ENCODE results near the gene ZNF423.
A peak's percentile ranks its signal among the peaks of the same experiment; 100 is the strongest.

The ZNF423 gene

DNA sequence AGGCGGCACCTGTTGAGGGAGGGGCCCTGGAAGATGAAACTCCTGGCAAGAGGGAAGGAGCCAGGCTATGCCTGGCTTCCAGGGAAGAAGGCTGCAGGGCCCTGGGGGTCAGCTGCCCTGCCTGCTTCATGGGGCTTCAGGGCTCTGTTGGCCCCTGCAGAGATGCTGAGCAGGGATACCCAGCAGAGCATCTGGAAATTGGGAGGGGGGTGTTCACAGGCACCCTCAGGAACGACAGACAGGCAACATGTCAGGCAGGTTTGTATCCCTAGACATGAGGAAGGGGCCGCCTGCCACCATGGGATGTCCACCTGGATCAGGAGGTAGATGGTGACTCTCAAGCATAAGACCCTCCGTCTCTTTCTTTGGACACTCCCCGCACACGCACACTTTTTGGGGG, 13.8 kb upstream of the ZNF423 start:
- no peak for DNase-seq

DNA sequence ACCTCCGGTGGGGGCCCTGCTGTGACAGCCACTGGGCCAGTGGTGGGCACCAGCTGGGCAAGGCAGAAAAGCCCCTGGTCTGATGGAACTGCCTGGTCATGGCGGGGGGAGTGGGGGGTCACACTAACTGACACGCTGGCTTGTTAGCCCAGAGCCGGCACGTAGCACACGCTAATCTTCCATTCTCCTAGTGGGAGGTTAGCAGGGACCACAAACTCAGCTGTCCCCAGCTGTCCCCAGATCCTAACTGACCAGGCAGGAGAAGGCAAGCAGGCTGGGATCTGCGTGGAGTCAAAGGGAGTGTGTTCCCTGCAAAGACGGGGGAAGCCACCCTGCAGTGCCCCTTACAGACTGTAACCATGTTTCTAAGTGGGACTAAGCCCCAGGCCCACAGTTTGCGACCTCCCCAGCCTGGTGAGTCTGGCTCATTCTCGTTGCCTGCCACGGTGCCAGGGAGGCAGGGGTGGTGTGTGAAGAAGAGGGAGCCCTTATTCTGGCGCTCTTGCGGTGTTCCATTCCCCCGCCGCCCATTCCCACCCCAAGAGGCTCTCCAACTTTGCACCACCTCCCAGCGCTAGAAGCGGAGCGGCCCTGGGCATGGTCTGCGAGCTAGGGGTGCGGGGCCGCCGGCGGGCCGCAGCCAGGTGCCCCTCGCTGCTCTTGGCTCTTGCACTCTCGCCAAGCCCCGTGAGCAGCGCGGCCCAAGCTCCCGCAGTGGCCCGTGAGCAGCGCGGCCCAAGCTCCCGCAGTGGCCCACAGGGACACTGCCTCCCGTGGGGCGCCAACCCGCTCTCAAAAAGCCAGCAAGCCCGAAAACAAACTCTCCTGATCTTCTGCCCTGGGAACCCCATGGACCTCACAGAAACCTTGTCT, 12.1 kb upstream of the ZNF423 start:
- DNase-seq, result no peak

DNA sequence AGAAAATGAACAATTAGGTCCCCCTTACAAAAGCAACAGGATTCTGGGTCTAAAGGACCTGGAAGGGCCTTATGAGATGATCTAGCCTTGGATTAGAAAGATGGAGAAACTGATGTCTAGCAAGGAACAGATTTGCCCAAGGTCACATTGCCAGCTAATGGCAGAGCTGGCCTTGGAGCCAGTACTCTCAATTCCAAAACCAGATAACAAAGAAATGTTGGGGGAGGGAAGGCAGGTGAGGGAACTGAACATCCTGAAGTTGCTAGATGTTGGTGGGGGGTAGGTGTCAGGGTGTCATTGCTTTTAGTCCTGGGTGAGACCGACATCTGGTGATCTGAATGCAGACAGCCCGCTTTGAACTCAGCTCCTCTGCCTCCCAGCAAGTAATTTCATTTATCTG, 11.3 kb upstream of the ZNF423 start:
- DNase-seq, result no peak

- DNase-seq, result no peak
Observed at GRCh38 chr16:49866595-49867071, 10.7 kb upstream of the ZNF423 start.

- no peak for DNase-seq
Observed at GRCh38 chr16:49862694-49863093, 6.8 kb upstream of the ZNF423 start.

DNA sequence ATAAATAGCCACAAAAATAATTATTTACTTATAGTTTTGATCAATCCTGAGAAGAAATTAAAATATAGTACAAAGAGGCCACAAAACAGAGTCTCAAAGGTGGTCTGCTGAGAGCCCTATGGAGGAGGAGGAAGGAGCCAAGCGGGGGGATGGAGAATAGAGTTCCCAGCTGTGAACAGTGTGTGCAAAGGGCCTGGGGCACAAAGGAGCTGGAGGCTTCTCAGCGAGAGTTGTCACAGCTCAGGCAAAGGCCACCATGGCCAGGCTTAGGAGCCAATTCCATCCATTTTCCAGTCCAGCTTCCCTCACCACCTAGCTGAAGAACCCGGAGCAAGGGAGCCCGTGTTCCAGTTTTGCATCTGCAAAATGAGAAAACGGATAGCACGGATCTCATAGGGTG, 5.4 kb upstream of the ZNF423 start:
- no peak for DNase-seq

DNA sequence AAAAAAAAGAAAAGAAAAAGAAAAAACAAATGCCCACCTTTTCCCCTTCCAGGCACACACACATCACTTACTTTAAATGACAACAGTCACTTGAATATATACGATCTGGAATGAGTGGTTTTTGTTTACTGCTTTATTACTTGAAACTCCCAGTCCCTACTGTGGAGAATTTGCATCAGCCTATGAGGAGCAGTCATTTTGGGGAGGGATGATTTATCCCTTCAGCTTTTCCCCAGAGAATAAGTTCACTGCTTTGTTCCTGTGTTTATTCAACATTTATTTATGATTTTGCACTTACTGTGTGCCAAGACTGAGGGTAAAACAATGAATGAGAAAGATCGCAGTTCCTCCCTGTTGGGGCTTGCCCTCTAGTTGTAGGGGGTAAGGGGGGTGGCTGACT, 4.7 kb upstream of the ZNF423 start:
- no peak for DNase-seq

DNA sequence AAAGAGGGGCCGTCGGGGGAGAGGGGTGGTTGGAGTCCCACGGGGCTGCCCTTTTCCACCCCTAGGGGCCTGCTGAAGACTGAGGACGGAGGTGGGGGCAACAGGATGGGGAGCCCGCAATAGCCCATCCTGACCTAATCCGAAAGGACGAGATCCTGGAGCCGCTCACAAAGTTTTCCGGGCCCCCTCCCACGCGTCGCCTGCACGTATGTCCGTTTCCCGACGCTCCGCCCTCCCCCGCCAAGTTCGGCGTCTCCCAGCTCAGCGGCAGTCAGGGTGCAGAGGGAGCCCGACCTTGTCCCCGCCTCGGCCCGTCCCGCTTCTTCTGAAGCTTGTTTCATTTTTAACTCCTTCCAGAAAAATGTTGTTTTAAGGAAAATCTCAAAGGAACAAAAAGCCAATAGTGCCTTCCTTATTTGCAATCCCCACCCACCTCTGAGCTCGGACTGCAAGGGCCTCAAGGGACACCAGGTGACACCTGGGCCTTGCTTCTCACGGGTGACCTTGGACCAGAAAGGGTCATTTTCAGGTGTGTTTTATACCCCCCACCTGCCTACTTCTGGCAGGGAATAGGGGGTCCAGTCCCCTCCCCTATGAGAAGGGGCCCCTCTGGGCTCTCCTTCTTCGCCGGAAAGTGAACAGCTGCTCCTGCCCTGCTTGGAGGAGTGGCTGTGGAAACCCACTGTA, 3.4 kb upstream of the ZNF423 start:
- peak; percentile 8 to 27 for DNase-seq

- peak; percentile 49 to 57 for DNase-seq
Observed at GRCh38 chr16:49858200-49859124, 2.5 kb upstream of the ZNF423 start.

GRCh38 chr16:49857423-49858181, 1.7 kb upstream of the ZNF423 start:
- peak; percentile 52 to 58 for DNase-seq

GRCh38 chr16:49856672-49857330, 889 bp upstream of the ZNF423 start:
- peak; percentile 36 to 41 for DNase-seq

DNA sequence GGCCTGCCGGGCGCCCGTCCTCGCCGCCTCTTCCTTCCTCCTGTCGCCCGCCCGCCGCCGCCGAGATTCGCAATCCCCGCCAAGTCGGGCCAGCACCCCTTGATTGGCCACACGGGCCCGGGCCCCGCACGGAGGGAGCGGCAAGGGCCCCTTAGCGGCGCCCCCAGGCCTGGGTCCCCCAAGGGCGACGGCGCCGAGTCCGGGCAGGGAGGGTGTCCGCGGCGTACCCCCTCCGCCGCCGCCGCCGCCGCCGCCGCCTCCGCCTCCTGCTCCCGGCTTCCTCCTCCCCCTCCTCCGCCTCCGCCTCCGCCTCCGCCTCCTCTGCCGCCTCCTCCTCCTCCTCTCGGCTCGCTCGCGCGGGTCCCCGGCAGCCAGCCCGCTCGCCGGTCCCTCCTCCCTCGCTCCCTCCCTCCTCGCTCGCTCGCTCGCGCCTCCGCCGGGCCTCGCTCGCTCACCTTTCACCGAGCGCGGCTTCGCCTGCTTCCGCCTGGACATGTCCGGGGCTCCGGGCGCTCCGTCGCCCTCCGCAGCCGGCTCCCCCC, 561 bp downstream of the ZNF423 start:
- DNase-seq, result peak; percentile 36 to 38

DNA sequence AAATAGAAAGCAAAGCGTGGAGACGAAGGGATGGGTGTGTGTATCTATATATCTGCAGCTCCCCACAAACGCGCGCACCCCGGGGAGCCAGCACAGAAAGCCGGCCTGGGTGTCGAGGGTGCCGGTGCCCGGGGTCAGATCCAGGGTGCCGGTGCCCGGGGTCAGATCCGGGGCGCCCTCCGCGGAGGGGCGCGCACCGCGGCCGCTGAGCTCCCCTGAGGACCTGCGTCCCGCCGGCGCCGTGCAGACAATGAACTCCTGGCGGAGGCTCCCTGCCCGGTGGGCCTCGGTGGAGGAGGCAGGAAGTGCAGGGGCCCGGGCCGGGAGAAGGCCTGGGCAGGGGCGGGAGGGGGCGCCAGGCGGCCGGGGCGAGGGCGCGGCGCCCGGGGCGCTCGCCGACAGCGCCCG, 1.1 kb downstream of the ZNF423 start:
- peak in 1 of 2 experiments; percentile 23 for DNase-seq

DNA sequence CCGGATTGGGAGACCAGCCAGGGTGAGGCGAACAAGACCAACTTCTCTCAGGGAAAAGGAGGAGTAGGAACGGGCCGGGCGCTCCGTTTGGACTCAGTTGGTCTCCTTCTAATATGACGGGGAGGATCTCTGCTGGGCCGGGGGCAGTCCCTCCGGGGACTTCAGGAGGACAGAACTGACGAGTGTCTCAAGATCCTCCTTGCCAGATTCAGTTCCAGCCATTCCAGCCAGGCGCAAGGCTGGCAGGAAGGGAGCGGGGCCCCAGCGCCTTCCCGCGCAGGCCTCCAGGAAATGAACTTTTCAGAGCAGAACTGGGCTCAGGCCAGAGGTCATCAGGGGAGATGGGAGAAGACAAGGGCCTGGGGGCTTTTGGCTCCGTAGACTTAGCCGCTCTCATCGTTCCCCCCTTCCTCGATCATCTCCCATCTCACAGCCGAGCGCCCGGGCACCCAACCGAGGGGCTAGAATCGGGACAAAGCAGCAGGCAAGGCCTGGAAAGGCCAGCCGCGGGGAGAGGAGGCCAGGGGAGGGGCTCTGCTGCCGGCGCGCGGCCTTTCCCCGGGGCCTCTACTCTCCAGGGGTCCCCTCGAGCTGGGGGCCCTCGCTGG, 1.6 kb downstream of the ZNF423 start:
- DNase-seq, result no peak

DNA sequence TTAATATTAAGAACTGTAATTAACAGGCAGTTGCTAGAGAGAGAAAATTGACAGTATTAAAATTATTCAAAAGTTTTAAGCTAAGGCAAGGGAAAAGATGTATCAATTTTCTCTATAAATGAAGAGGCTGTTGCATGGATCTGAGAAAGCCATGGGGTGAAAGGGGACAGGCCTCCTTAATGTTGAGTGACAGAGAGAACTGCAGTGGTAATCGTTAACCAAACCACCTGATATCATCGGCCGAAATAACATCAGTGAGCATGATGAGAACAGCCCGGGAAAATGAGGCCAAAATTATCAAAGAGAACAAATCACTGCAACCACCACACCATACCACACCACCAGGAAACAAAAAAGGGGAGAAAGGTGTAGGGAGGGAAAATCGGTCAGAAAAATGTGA, 3.6 kb downstream of the ZNF423 start:
- no peak for DNase-seq

- DNase-seq, result no peak
Observed at GRCh38 chr16:49851468-49851787, 4.5 kb downstream of the ZNF423 start.

GRCh38 chr16:49850558-49851467, 5.1 kb downstream of the ZNF423 start:
- DNase-seq, result no peak

DNA sequence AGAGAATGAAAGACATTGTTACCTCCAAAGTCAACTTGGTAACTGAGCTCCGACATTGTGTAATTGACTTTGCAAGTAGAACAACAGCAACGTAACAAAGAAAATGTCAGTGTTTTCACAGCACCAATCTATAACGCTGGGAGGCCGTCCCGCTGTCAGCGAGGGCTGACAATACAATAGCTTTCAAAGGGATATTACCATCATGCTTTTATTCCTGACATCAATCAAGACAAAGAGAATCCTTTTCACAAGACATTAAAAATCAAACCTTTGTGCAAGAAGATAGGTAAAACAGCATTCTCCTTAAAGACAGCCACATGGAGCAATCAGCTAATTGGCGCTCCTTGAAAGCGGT, 6.2 kb downstream of the ZNF423 start:
- no peak for DNase-seq

GRCh38 chr16:49849037-49849753, 6.7 kb downstream of the ZNF423 start:
- DNase-seq, result no peak

All from activated CD4-positive, alpha-beta T cell treated with anti-CD3 and anti-CD28 coated beads, Interleukin-2, amount 50 U/mL, for 48 hours (primary cell).